ENCODE results near the gene JMJD8.

The JMJD8 gene

GRCh38 chr16:632486-633335, 51.4 kb downstream of the JMJD8 start:
- intact Hi-C loops (cut with DNase I), result no loop called here
- DNase-seq, result peak in 1 of 10 donors; percentile 82

- intact Hi-C loops (cut with DNase I), result no loop called here
Measured at GRCh38 chr16:631808-632358, 52.3 kb downstream of the JMJD8 start.

More at GRCh38 chr16:631808-632358, 52.3 kb downstream of the JMJD8 start:
- no peak for DNase-seq

Measured in posterior cingulate gyrus (tissue), 11 donors.